OCI-LY1 (cell line): ENCODE results near the gene ZCCHC7.

Experiments
- EZH2 ChIP-seq: fragments of 200-600 bp; sonication (generic), shearing (Covaris generic); IDR thresholded peaks from 2 replicates; pipeline ENCODE4 v1.8.0; 2017; ENCODE audit warnings: borderline replicate concordance, mixed run types, mild to moderate bottlenecking, antibody characterized with exemption, low read length, moderate library complexity, mixed read lengths
- TF ChIP-seq, protein P1 (sequence below): fragments of 200-600 bp; sonication (generic), shearing (Covaris generic); IDR thresholded peaks from 2 replicates; pipeline ENCODE4 v1.5.1; 2017; ENCODE audit warnings: mild to moderate bottlenecking, antibody characterized with exemption, low read length, moderate library complexity, mixed read lengths

DNA sequence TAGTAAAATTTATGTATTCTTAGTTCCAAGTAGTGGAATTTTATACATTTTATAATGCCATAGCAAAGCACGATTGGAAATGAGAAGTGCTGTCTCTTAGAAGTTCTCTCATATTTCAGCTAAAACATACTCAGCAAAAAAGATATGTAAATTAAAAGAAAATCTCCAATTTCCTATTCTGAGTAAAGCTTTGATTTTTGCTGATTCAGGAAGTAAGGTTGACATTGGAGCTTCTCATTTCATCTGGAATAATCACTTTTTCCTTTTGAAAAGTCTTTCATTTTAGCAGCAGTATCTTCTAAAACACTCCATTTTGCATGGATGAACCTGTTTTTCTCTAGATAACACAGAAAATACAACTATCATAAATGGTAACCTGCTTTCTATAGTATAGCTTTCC lies 121.0 kb downstream of the ZCCHC7 start:
- TF ChIP-seq EZH2: no peak
- TF ChIP-seq, protein P1, sequence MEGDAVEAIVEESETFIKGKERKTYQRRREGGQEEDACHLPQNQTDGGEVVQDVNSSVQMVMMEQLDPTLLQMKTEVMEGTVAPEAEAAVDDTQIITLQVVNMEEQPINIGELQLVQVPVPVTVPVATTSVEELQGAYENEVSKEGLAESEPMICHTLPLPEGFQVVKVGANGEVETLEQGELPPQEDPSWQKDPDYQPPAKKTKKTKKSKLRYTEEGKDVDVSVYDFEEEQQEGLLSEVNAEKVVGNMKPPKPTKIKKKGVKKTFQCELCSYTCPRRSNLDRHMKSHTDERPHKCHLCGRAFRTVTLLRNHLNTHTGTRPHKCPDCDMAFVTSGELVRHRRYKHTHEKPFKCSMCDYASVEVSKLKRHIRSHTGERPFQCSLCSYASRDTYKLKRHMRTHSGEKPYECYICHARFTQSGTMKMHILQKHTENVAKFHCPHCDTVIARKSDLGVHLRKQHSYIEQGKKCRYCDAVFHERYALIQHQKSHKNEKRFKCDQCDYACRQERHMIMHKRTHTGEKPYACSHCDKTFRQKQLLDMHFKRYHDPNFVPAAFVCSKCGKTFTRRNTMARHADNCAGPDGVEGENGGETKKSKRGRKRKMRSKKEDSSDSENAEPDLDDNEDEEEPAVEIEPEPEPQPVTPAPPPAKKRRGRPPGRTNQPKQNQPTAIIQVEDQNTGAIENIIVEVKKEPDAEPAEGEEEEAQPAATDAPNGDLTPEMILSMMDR: no peak
